ENCODE data around the gene CASKIN2. TPM values are rescaled to one million over a fixed set of nuclear protein-coding genes. Genes with fewer than 3 reads are reported as not detected.
"Not testable (repeated sequence)": the region's sequence is repeated elsewhere in the genome, so short reads cannot be mapped to it uniquely, and the experiment has no call there.

Gene CASKIN2
- total and polyA plus RNA-seq, 4 donors: 2.3 to 12.1 (median 8.6) TPM

DNA sequence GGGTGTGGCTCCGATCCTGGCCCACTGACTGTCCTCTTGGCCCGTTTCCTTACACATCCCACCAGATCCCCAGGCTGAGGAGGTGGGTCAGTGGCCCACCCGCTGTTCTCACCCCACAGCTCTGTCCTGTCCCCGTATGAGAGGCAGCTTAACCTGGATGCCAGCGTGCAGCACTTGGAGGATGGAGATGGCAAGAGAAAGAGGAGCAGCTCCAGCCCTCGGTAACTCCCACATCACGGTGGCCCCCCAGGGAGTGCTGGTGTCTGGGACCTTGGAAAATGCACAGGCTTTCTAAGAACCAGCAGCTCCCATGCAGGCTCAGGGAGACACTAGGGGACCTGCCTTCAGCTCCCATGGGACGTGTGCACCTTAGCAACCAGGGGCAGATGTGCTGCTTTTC lies 6.0 kb upstream of the CASKIN2 start:
- peaks cover 0 to 3% (median 0%) of the 10 kb centered on the region in 4 donors for H3K36me3 ChIP-seq (ENCODE audit: control insufficient read depth in 4 of 4, insufficient read depth in 3 of 4, low read depth in 1 of 4, low read length in 3 of 4)
- H3K4me1 ChIP-seq (ENCODE audit: control insufficient read depth in 4 of 4, insufficient read depth in 4 of 4, low read length in 3 of 4): peaks cover 6 to 30% (median 15%) of the 10 kb centered on the region in 4 donors
- TF ChIP-seq JUND (IDR thresholded peaks at IDR 0.05): no peak
- TF ChIP-seq, protein P1, sequence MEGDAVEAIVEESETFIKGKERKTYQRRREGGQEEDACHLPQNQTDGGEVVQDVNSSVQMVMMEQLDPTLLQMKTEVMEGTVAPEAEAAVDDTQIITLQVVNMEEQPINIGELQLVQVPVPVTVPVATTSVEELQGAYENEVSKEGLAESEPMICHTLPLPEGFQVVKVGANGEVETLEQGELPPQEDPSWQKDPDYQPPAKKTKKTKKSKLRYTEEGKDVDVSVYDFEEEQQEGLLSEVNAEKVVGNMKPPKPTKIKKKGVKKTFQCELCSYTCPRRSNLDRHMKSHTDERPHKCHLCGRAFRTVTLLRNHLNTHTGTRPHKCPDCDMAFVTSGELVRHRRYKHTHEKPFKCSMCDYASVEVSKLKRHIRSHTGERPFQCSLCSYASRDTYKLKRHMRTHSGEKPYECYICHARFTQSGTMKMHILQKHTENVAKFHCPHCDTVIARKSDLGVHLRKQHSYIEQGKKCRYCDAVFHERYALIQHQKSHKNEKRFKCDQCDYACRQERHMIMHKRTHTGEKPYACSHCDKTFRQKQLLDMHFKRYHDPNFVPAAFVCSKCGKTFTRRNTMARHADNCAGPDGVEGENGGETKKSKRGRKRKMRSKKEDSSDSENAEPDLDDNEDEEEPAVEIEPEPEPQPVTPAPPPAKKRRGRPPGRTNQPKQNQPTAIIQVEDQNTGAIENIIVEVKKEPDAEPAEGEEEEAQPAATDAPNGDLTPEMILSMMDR (IDR thresholded peaks at IDR 0.05; ENCODE audit: low read depth, low read length, missing input control): no peak
- TF ChIP-seq RAD21 (IDR thresholded peaks at IDR 0.05): no peak
- no peak for TF ChIP-seq EGR1 (IDR thresholded peaks at IDR 0.05; ENCODE audit: low read depth in 2 of 2)
- TF ChIP-seq YY1 (IDR thresholded peaks at IDR 0.05): no peak
- TF ChIP-seq, protein P2, sequence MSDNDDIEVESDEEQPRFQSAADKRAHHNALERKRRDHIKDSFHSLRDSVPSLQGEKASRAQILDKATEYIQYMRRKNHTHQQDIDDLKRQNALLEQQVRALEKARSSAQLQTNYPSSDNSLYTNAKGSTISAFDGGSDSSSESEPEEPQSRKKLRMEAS (IDR thresholded peaks at IDR 0.05): no peak
- no peak for TF ChIP-seq ZBTB33 (IDR thresholded peaks at IDR 0.05)
- TF ChIP-seq NR2F2 (IDR thresholded peaks at IDR 0.05): no peak
- TF ChIP-seq SP1 (IDR thresholded peaks at IDR 0.05): no peak
- TF ChIP-seq FOXA1 (IDR thresholded peaks at IDR 0.05): no peak
- TF ChIP-seq, protein P3, sequence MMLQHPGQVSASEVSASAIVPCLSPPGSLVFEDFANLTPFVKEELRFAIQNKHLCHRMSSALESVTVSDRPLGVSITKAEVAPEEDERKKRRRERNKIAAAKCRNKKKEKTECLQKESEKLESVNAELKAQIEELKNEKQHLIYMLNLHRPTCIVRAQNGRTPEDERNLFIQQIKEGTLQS (IDR thresholded peaks at IDR 0.05): no peak
- TF ChIP-seq HNF4A (conservative IDR thresholded peaks at IDR 0.05): no peak
- no peak for TF ChIP-seq GABPA (IDR thresholded peaks at IDR 0.05 in 1 of 2, conservative IDR thresholded peaks at IDR 0.05 in 1 of 2)
- no peak for TF ChIP-seq RXRA (IDR thresholded peaks at IDR 0.05)
- TF ChIP-seq HNF4G (IDR thresholded peaks at IDR 0.05): no peak
- no peak for TF ChIP-seq FOXA2 (IDR thresholded peaks at IDR 0.05)
- H3K27ac ChIP-seq (ENCODE audit: low read depth in 1 of 2, low read length in 2 of 2): no peak overlapping the region
- WGBS: 98% methylated on average over 8 of the region's 8 CpGs
- no peak overlapping the region for H3K4me3 ChIP-seq (ENCODE audit: low read depth in 1 of 3, low read length in 3 of 3)
- no peaks in the 10 kb centered on the region for H3K27me3 ChIP-seq (ENCODE audit: control insufficient read depth in 4 of 4, insufficient read depth in 4 of 4, low read length in 3 of 4)
- no peaks in the 10 kb centered on the region for H3K9me3 ChIP-seq (ENCODE audit: control insufficient read depth in 4 of 4, low read length in 3 of 4)
- DNase-seq (ENCODE audit: low spot score): no peak
- no peak overlapping the region for H3K9ac ChIP-seq (ENCODE audit: low read depth in 1 of 2, low read length in 2 of 2)

GRCh38 chr17:75520413-75520812 lies 5.1 kb upstream of the CASKIN2 start:
- H3K27ac ChIP-seq (ENCODE audit: low read depth in 1 of 2, low read length in 2 of 2); DNase-seq (ENCODE audit: low spot score); H3K4me3 ChIP-seq (ENCODE audit: low read depth in 1 of 3, low read length in 3 of 3); H3K27me3 ChIP-seq (ENCODE audit: control insufficient read depth in 4 of 4, insufficient read depth in 4 of 4, low read length in 3 of 4); H3K36me3 ChIP-seq (ENCODE audit: control insufficient read depth in 4 of 4, insufficient read depth in 3 of 4, low read depth in 1 of 4, low read length in 3 of 4); H3K9ac ChIP-seq (ENCODE audit: low read depth in 1 of 2, low read length in 2 of 2); H3K9me3 ChIP-seq (ENCODE audit: control insufficient read depth in 4 of 4, low read length in 3 of 4): not testable (repeated sequence)
- H3K4me1 ChIP-seq (ENCODE audit: control insufficient read depth in 4 of 4, insufficient read depth in 4 of 4, low read length in 3 of 4): peaks cover 6 to 26% (median 17%) of the 10 kb centered on the region in 4 donors
- 97% methylated on average over 8 of the region's 8 CpGs for WGBS

Data from liver (tissue), 9 donors.